ENCODE results near the gene APEH. TPM values are rescaled to one million over a fixed set of nuclear protein-coding genes. Genes with fewer than 3 reads are reported as not detected.

Gene APEH
- total RNA-seq, 6 experiments from 2014 or later = 60.9 to 114 (median 90.5) TPM

DNA sequence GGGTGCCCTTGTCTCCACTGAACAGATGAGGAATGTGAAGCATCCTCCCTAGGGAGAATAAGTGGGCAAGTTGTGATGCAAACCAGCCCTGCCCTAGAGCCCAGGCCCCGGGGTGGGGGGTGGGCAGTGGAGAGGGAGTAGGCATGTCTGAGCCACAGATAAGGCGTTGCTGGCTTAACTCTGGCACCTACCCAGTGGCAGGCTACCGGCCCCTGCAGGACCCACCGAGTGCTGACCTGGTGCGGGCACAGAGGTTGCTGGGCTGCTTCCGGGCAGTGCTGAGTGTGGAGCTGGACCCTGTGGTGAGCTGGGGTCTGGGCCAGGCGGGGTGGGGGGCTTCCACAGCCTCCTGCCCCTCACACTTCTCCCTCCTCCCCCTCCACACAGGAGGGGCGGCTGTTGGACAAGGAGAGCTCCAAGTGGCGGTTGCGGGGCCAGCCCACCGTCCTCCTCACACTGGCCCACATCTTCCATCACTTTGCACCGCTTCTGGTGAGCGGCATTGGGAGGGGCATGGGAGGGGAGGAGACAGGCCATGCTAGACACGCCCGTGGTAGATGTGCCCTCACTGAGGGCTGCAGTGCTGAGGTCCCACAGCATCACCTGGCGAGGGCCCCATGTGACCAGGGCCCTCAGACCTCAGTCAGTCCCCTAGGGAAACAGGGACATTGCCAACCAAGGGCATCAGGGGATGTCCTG is 25.3 kb downstream of the APEH start:
- 69% methylated on average over 2 of the region's 16 CpGs for WGBS (ENCODE audit: insufficient coverage, low coverage, low lambda C conversion rate, missing lambda C conversion rate)
- Histone ChIP-seq H3K9me3 (no peaks in the 10 kb centered on the region), H3K4me3 (no peak overlapping the region), H3K27me3 (no peaks in the 10 kb centered on the region), H3K27ac (no peak overlapping the region), H3K4me1 (no peaks in the 10 kb centered on the region), H3K36me3 (peaks cover 0 to 52% (median 12%) of the 10 kb centered on the region in 4 donors)
- no peak for DNase-seq
- intact Hi-C loops (cut with DNase I) = no loop called here
- no peak for ATAC-seq
- TF ChIP-seq, protein P1, sequence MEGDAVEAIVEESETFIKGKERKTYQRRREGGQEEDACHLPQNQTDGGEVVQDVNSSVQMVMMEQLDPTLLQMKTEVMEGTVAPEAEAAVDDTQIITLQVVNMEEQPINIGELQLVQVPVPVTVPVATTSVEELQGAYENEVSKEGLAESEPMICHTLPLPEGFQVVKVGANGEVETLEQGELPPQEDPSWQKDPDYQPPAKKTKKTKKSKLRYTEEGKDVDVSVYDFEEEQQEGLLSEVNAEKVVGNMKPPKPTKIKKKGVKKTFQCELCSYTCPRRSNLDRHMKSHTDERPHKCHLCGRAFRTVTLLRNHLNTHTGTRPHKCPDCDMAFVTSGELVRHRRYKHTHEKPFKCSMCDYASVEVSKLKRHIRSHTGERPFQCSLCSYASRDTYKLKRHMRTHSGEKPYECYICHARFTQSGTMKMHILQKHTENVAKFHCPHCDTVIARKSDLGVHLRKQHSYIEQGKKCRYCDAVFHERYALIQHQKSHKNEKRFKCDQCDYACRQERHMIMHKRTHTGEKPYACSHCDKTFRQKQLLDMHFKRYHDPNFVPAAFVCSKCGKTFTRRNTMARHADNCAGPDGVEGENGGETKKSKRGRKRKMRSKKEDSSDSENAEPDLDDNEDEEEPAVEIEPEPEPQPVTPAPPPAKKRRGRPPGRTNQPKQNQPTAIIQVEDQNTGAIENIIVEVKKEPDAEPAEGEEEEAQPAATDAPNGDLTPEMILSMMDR (IDR thresholded peaks at IDR 0.05) = no peak

DNA sequence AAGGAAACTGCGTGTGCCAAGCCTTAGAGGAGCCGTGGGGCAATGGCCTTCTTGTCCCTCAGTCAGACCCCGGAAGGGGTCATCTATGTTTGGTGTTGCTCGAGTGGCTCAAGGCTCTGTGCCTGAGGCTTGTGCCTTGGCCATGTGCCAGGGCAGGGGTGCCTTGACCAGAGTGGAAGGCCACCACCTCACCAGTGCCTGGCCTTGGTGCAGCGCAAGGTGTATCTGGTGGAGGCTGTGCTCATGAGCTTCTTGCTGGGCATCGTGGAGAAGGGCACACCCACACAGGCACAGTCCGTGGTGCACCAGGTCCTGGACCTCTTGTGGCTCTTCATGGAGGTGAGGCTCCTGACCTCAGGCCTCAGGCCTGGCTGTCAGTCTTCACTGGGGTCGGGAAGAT is 25.9 kb downstream of the APEH start:
- no peak overlapping the region for H3K4me3 ChIP-seq
- H3K9me3 ChIP-seq = no peaks in the 10 kb centered on the region
- no peaks in the 10 kb centered on the region for H3K4me1 ChIP-seq
- TF ChIP-seq, protein P1 (IDR thresholded peaks at IDR 0.05) = no peak
- no peak for TF ChIP-seq POLR2A (IDR thresholded peaks at IDR 0.05)
- ATAC-seq (no peak), DNase-seq (no peak)
- H3K36me3 ChIP-seq = peaks cover 0 to 58% (median 17%) of the 10 kb centered on the region in 4 donors
- H3K27me3 ChIP-seq = no peaks in the 10 kb centered on the region
- intact Hi-C loops (cut with DNase I) = loop anchor here in 1 of 2 donors (10.0 kb wide), 1 partner anchor 145 kb away; no protein-coding TSS in a partner anchor
- 75% methylated on average over 2 of the region's 8 CpGs for WGBS (ENCODE audit: insufficient coverage, low coverage, low lambda C conversion rate, missing lambda C conversion rate)
- H3K27ac ChIP-seq = no peak overlapping the region

DNA sequence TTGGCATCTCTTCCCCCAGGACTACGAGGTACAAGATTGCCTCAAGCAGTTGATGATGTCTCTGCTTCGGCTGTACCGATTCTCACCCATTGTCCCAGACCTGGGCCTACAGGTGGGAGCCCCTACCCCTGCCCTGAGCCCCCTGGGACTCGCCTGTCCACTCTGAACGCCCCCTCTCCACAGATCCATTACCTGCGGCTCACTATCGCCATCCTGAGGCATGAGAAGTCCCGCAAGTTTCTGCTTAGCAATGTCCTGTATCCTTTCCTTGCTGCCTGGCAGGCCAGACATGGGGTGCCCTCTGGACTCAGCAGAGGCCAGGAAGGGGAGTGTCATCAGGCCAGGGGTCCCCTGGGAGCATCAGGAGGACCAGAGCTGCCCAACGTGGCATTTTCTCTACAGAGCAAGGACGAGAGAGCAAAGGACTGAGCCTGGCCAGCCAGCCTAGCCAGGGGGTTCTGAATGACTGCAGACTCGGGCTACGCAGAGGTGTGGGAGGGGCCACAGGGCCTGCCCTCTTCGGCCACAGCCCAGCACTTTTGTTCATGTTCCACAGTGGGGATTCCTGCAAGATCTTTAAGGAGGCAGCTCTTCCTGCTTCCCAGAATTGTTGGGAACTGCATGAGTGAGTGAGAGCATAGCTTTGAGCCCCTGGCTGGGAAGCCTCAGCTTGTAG is 26.4 kb downstream of the APEH start:
- no peaks in the 10 kb centered on the region for H3K4me1 ChIP-seq
- WGBS (ENCODE audit: insufficient coverage, low coverage, low lambda C conversion rate, missing lambda C conversion rate) = 33% methylated on average over 1 of the region's 13 CpGs
- H3K9me3 ChIP-seq = no peaks in the 10 kb centered on the region
- ATAC-seq = no peak
- H3K4me3 ChIP-seq = no peak overlapping the region
- no peak for DNase-seq
- intact Hi-C loops (cut with DNase I) = loop anchor here in 1 of 2 donors (10.0 kb wide), 1 partner anchor 144 kb away; no protein-coding TSS in a partner anchor
- no peak overlapping the region for H3K27ac ChIP-seq
- TF ChIP-seq, protein P1 (IDR thresholded peaks at IDR 0.05) = no peak
- TF ChIP-seq POLR2A (IDR thresholded peaks at IDR 0.05) = no peak
- no peaks in the 10 kb centered on the region for H3K27me3 ChIP-seq
- peaks cover 0 to 64% (median 21%) of the 10 kb centered on the region in 4 donors for H3K36me3 ChIP-seq

DNA sequence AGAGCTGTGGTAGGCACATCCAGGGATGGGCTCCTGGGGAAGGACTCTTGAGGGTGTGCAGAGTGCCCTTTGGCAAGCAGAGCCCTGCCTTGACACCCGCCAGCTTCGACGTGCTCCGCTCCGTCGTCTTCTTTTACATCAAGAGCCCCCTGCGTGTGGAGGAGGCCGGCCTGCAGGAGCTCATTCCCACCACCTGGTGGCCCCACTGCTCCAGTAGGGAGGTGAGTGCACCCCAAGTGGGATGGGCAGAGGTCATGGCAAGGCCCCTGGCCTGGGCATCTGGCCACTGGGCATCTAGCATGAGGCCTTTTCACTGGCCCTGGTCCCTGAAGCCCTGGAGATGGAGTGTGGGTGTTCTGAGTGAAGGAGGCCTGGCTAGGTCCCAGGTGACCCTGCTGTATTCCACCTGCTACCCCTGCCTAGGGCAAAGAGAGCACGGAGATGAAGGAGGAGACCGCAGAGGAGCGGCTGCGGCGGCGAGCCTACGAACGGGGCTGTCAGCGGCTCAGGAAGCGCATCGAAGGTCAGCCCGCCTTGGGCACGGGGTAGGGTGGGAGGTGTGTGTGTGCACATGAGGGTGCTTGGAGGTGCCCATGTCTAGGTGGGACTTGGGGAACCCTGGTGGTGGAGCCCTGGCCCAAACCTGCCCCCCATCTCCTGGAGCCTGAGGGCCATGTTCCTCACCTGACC is 27.4 kb downstream of the APEH start:
- no peak for TF ChIP-seq POLR2A (IDR thresholded peaks at IDR 0.05)
- TF ChIP-seq, protein P1 (IDR thresholded peaks at IDR 0.05) = peak; percentile 21 to 48 (median 26)
- Histone ChIP-seq H3K4me3 (no peak overlapping the region), H3K4me1 (no peaks in the 10 kb centered on the region), H3K9me3 (no peaks in the 10 kb centered on the region), H3K27me3 (no peaks in the 10 kb centered on the region), H3K27ac (no peak overlapping the region), H3K36me3 (peaks cover 0 to 73% (median 26%) of the 10 kb centered on the region in 4 donors)
- peak in 3 of 4 donors; percentile 6 to 58 (median 30) for ATAC-seq
- intact Hi-C loops (cut with DNase I) = loop anchor here in 1 of 2 donors (10.0 kb wide), 1 partner anchor 143 kb away; no protein-coding TSS in a partner anchor
- DNase-seq = no peak
- WGBS (ENCODE audit: insufficient coverage, low coverage, low lambda C conversion rate, missing lambda C conversion rate) = 82% methylated on average over 13 of the region's 21 CpGs
